HG03342 (cell line): ENCODE data around the gene CD300H.

ENCODE experiments used
- ATAC-seq: cut with Tn5 transposase; IDR thresholded peaks from one replicate; pipeline ENCODE4 v1.9.1; 2021; ENCODE audit warnings: mild to moderate bottlenecking, moderate library complexity; ENCODE audit not compliant: unreplicated experiment

CD300H gene

GRCh38 chr17:74552037-74552436 is 15.3 kb downstream of the CD300H start:
- no peak for ATAC-seq

GRCh38 chr17:74550602-74551001 is 16.7 kb downstream of the CD300H start:
- no peak for ATAC-seq

GRCh38 chr17:74549343-74549742 is 18.0 kb downstream of the CD300H start:
- ATAC-seq = no peak

DNA sequence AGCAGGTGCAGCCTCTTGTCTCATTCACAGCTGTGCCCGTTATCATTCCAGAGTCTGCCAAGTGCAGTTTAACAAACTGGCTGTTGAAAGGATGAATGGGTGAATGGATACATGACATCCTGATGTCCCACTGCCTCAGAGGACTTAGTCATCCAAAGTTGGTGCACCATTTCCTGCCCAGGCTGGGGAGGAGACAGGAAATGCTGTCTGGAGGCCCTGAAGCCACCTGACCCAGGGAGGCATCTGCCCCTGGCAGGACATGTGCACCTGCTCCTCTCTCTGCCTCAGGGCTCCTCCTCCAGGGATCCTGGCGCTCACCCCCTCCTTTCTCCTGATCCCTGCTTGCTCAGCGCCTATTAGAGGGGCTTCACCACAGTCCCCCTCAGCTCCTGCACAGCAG is 19.6 kb downstream of the CD300H start:
- no peak for ATAC-seq

GRCh38 chr17:74547264-74547663 is 20.0 kb downstream of the CD300H start:
- no peak for ATAC-seq

DNA sequence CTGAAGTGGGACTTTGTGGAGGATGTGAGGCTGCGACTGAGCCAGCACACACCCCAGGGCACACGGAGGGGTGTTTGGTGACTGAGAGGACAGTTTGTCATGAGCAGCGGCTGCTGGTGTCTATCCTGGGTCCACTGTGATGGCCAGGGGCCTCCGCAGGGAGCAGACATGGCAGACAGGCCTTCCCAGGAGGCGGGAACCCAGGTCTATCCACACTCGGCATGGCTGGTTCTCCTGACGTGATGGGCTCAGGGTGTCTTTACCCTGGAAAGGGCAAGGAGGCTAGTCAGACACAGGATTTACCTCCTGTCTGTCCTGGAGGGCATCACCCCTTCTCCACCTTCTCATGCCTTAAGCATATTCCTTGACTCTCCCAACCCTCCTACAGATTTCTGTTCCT is 20.7 kb downstream of the CD300H start:
- no peak for ATAC-seq

DNA sequence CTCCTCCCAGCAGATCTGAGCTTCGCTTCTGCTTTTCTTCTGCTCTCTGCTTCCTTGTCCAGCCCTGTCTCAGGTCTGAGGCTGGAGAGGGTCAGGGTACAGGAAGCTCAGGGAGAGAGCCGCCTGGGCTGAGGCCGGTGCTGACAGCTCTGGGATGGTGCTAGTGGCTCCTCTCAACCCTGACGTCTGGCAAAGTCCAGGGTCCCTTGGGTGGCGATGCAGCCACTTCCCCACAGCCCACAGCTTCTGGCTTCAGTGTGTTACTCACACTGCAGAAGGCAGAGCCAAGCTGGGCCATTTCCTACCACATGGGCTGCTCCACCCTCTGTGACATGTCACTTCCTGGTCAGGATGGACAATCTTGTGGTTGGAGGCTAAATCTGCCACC is 21.5 kb downstream of the CD300H start, which contains the start of gene CD300C:
Gene CD300C (minus strand): TSS at position 273 of the 388 bp plus-strand sequence. CDS start 333 bp downstream, outside the sequence.
- ATAC-seq = no peak

DNA sequence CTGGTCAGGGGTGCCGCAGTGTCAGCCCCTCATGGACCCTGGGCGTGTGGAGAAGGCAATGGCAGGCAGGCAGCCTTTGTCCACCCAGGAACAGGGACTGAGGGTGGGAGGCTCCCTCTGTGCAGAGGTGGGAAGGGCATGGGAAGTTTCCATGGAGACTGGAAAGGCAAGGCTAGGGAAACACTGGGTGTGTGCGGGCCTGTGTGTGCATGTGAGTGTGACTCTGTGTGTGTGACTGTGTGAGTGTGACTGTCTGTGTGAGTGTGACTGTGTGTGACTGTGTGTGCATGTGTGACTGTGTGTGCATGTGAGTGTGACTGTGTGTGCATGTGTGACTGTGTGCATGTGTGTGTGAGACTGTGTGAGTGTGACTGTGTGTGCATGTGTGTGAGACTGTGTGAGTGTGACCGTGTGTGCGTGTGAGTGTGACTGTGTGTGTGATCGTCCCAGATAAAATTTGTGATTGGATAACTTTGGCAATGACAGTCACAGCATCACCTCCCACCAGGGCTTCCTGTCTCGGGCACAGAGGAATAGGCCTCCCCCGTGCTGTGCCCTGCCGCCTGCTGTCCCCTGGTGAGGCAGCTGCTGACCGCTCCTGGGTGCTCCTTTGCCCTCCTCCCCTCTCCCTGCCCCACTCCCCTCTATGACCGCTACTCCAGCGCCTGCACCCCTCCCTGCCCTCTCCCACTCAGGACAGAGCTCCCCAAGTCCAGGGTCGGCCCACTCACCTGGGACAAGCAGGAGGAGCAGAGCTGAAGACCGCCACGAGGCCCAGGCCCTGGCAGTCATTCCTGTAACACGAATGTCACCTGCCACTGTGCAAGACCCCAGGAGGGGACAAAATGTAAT is 22.1 kb downstream of the CD300H start:
- no peak for ATAC-seq

DNA sequence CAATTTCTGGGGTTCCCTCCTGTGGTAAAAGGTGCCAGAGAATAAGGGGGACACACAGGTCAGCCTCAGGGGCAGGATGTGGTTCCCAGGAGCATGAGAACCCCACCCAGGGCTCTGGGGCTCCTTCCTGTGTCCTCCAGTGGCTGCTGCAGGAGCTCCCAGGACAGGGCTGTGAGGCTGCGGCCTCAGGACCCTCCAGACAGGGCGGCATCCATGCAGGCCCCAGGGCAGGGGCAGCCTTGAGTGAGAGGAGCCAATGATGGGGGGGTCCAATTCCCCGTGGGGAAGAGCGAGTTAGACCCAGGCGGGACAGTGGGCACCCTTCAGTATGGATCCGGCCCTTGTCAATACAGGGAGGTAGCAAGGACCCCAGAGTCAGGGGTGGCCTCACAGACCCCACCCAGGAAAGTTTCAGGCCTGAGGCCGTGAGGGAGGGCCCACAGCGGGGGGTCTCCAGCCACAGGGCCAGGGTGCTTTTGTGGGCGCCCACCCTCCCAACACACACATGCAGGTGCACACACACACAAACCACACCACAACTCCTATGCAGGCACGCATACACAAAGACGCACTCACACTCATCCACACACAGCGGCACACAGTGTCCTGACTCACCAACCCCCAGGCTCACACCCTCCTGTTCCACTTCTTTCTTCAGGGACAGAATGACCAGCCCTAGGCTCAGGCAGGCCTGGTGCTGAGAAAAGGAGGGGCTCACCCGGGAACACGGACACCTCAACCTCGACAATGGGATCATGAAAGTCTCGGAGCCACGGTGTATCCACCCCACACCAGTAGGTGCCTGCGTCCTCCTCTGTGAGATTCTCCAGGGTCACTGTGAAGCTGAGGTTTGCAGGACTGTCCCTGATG is 23.2 kb downstream of the CD300H start:
- ATAC-seq = no peak

- ATAC-seq = no peak
Observed at GRCh38 chr17:74543406-74543805, 23.9 kb downstream of the CD300H start.

- no peak for ATAC-seq
Observed at GRCh38 chr17:74542727-74543383, 24.5 kb downstream of the CD300H start.

- ATAC-seq = no peak
Observed at GRCh38 chr17:74542166-74542565, 25.1 kb downstream of the CD300H start.

GRCh38 chr17:74541176-74542111 is 25.9 kb downstream of the CD300H start:
- ATAC-seq = no peak

- ATAC-seq = no peak
Observed at GRCh38 chr17:74539281-74539820, 28.0 kb downstream of the CD300H start.

- ATAC-seq = no peak
Observed at GRCh38 chr17:74536890-74537289, 30.4 kb downstream of the CD300H start.

- ATAC-seq = peak; percentile 46
Observed at GRCh38 chr17:74532115-74532514, 35.2 kb downstream of the CD300H start.

DNA sequence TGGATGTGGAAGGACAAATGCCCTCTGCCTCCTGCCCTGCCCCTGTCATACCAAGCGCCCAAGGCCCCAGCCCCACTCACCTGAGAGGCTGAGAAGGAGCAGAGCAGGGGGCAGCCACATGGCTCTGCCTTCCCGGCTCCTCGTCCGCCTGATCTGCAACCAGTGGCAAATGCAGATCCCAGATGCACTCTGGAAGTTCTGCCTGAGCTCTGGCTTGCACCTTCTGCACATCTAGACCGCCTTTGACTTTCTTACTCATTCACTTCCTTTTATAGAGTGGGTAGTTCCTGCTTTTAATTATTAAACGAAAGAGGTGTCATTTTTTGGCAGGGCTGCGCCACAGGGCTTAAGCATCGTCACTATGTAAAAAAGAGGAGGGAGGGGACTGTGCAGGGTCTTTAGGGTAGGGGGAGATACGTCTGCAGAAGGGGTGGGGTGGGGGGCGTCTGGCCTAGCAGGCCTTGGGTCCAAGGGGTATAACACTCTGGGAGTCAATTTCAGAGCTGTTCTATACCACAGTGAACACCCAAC is 36.0 kb downstream of the CD300H start, which contains the start of gene CD300LB:
Gene CD300LB (minus strand): TSS at position 245 of the 531 bp plus-strand sequence. CDS start 125 bp downstream, at position 120.
- ATAC-seq = no peak

DNA sequence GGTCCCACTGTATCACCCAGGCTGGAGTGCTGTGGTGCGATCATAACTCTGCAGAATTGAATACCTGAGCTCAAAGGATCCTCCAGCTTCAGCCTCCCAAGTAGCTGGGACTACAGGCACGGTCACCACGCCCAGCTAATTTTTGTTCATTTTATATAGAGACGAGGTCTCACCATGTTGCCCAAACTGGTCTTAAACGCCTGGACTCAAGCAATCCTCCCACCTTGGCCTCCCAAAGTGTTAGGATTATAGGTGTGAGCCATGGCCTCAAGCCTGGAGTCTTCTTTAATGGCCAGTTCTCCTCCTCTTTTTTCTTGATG is 36.5 kb downstream of the CD300H start:
- ATAC-seq = no peak

DNA sequence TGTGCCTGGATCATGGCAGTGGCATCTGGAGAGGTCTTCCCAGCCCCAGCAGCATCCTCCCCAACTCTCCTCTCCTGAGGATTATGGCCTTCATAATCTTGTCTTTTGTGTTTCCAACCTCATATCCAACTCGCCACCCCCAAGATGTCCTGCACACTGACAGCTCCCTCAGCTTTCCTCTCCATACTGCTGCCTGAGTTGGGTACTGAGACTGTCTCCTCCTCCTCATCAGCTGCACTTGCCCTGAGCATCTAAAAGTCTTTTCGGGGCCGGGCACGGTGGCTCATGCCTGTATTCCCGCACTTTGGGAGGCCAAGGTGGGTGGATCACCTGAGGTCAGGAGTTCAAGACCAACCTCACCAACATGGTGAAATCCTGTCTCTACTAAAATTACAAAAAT is 38.1 kb downstream of the CD300H start:
- no peak for ATAC-seq
